ENCODE measurements around the gene SBF2. TPM values are rescaled to one million over a fixed set of nuclear protein-coding genes. Genes with fewer than 3 reads are reported as not detected.
A peak's percentile ranks its signal among the peaks of the same experiment; 100 is the strongest.

SBF2 gene
- total and polyA plus RNA-seq, 8 donors, result 25.7 to 62.6 (median 57.0) TPM

GRCh38 chr11:9789910-9790309 lies 504.1 kb downstream of the SBF2 start:
- ATAC-seq (no peak), DNase-seq (no peak)
- H3K9me3 ChIP-seq, result no peaks in the 10 kb centered on the region
- intact Hi-C loops (cut with DNase I), result no loop called here
- H3K4me1 ChIP-seq, result peaks cover 0 to 7% of the 10 kb centered on the region in 2 donors
- H3K36me3 ChIP-seq, result peaks cover 0 to 51% of the 10 kb centered on the region in 2 donors
- H3K4me3 ChIP-seq, result no peak overlapping the region
- no peak overlapping the region for H3K27ac ChIP-seq
- TF ChIP-seq, protein P1, sequence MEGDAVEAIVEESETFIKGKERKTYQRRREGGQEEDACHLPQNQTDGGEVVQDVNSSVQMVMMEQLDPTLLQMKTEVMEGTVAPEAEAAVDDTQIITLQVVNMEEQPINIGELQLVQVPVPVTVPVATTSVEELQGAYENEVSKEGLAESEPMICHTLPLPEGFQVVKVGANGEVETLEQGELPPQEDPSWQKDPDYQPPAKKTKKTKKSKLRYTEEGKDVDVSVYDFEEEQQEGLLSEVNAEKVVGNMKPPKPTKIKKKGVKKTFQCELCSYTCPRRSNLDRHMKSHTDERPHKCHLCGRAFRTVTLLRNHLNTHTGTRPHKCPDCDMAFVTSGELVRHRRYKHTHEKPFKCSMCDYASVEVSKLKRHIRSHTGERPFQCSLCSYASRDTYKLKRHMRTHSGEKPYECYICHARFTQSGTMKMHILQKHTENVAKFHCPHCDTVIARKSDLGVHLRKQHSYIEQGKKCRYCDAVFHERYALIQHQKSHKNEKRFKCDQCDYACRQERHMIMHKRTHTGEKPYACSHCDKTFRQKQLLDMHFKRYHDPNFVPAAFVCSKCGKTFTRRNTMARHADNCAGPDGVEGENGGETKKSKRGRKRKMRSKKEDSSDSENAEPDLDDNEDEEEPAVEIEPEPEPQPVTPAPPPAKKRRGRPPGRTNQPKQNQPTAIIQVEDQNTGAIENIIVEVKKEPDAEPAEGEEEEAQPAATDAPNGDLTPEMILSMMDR (IDR thresholded peaks at IDR 0.05), result no peak
- no peaks in the 10 kb centered on the region for H3K27me3 ChIP-seq

DNA sequence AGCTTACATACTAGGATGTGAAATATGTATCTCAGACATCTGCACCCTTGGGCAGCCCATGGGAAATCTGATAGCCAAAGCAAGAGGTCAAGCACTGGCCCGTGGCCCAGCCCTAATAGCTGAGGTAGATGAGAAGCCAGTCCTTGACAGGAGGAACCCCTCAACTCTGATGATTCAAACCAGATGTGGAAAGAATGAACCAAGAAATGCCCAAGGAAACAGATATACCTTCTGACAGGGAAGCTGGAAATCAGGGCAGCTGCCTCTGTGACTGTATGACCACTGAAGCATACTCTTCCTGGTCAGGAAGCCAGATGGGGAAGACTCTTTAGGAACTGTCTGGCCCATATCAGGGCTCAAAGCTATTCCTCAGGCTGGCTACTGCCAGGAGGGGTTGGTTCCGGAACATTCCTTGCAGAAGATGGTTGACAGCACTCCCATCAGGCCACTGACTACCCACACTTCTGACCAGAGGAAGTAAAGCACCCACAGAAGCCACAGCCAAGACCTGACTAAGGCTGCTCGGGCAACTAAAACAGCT lies 506.0 kb downstream of the SBF2 start:
- intact Hi-C loops (cut with DNase I), result no loop called here
- DNase-seq (peak in 1 of 4 donors; percentile 59), ATAC-seq (peak; percentile 60)
- Histone ChIP-seq H3K9me3 (no peaks in the 10 kb centered on the region), H3K27me3 (no peaks in the 10 kb centered on the region), H3K4me1 (peaks cover 0 to 7% of the 10 kb centered on the region in 2 donors), H3K27ac (no peak overlapping the region), H3K36me3 (peaks cover 0 to 64% of the 10 kb centered on the region in 2 donors), H3K4me3 (no peak overlapping the region)
- TF ChIP-seq, protein P1 (IDR thresholded peaks at IDR 0.05), result no peak

GRCh38 chr11:9787260-9787659 lies 506.8 kb downstream of the SBF2 start:
- DNase-seq (no peak), ATAC-seq (no peak)
- no peaks in the 10 kb centered on the region for H3K27me3 ChIP-seq
- intact Hi-C loops (cut with DNase I), result no loop called here
- no peaks in the 10 kb centered on the region for H3K9me3 ChIP-seq
- peaks cover 0 to 64% of the 10 kb centered on the region in 2 donors for H3K36me3 ChIP-seq
- no peak overlapping the region for H3K27ac ChIP-seq
- TF ChIP-seq, protein P1 (IDR thresholded peaks at IDR 0.05), result no peak
- H3K4me1 ChIP-seq, result peaks cover 0 to 7% of the 10 kb centered on the region in 2 donors
- H3K4me3 ChIP-seq, result no peak overlapping the region

- peaks cover 0 to 82% of the 10 kb centered on the region in 2 donors for H3K36me3 ChIP-seq
- no peak overlapping the region for H3K4me3 ChIP-seq
- intact Hi-C loops (cut with DNase I), result no loop called here
These were observed 509.3 kb downstream of the SBF2 start for GRCh38 chr11:9784602-9785315.

DNA sequence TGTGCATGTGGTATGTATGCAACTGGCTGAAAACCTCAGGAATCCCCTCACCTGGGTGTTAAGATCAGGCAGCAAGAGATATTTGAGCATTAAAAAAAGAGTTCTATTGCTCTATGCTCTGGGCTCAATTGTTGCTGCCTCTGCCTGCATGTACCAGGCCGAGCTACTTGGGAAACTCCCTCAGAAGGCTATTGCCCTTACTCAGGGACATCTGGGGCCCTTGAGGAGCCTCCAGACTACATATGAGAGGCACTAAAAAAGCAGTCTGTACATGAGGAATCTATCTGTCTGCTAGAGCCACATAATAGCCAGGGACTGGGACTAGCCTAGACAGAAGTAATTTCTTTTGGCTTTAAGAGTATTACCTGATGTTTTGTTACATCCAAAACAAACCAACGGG lies 510.0 kb downstream of the SBF2 start:
- intact Hi-C loops (cut with DNase I), result no loop called here
- Histone ChIP-seq H3K27me3 (no peaks in the 10 kb centered on the region), H3K27ac (no peak overlapping the region), H3K4me3 (no peak overlapping the region), H3K36me3 (peaks cover 0 to 82% of the 10 kb centered on the region in 2 donors), H3K4me1 (peaks cover 0 to 7% of the 10 kb centered on the region in 2 donors), H3K9me3 (no peaks in the 10 kb centered on the region)
- TF ChIP-seq, protein P1 (IDR thresholded peaks at IDR 0.05), result no peak
- DNase-seq (no peak), ATAC-seq (no peak)

More at GRCh38 chr11:9784602-9785315, 509.3 kb downstream of the SBF2 start:
- Histone ChIP-seq H3K27me3 (no peaks in the 10 kb centered on the region), H3K4me1 (peaks cover 0 to 7% of the 10 kb centered on the region in 2 donors), H3K27ac (no peak overlapping the region), H3K9me3 (no peaks in the 10 kb centered on the region)
- no peak for DNase-seq
- TF ChIP-seq, protein P1 (IDR thresholded peaks at IDR 0.05), result no peak
- no peak for ATAC-seq

Data from left lung (tissue), 10 donors.